Neuronal stem cell (in vitro differentiated cells): Measurements from ENCODE around the gene IVNS1ABP. TPM values are rescaled to one million over a fixed set of nuclear protein-coding genes. Genes with fewer than 3 reads are reported as not detected.
"Not testable (repeated sequence)": the region's sequence is repeated elsewhere in the genome, so short reads cannot be mapped to it uniquely, and the experiment has no call there.

Source experiments
- DNase-seq: peaks from one replicate; pipeline ENCODE4 v3.0.0-alpha.2; 2013; ENCODE audit warnings: low spot score
- H2AFZ ChIP-seq: one replicate; pipeline ENCODE4 v1.6.1; 2013; ENCODE audit warnings: mild to moderate bottlenecking, low read length, inconsistent platforms
- H2AK5ac ChIP-seq: 2 replicates; pipeline ENCODE4 v1.6.1; 2013; ENCODE audit warnings: low read depth, mild to moderate bottlenecking, inconsistent platforms, low read length, moderate library complexity, mixed read lengths
- H2BK120ac ChIP-seq: 2 replicates; pipeline ENCODE4 v1.6.1; 2013; ENCODE audit warnings: low read depth, mild to moderate bottlenecking, inconsistent platforms, low read length, moderate library complexity, mixed read lengths
- H2BK12ac ChIP-seq: one replicate; pipeline ENCODE4 v1.6.1; 2013; ENCODE audit warnings: low read length, inconsistent platforms
- H2BK15ac ChIP-seq: 2 replicates; pipeline ENCODE4 v1.6.1; 2013; ENCODE audit warnings: mild to moderate bottlenecking, low read length, inconsistent platforms, mixed read lengths
- H2BK5ac ChIP-seq: one replicate; pipeline ENCODE4 v1.6.1; 2013; ENCODE audit warnings: inconsistent platforms, mild to moderate bottlenecking, low read length, moderate library complexity
- H3K14ac ChIP-seq: one replicate; pipeline ENCODE4 v1.6.1; 2013; ENCODE audit warnings: low read length, inconsistent platforms
- H3K18ac ChIP-seq: 2 replicates; pipeline ENCODE4 v1.6.1; 2013; ENCODE audit warnings: low read length, inconsistent platforms
- H3K23ac ChIP-seq: 2 replicates; pipeline ENCODE4 v1.6.1; 2013; ENCODE audit warnings: low read depth, mild to moderate bottlenecking, mixed read lengths, low read length, inconsistent platforms; ENCODE audit not compliant: poor library complexity
- H3K27ac ChIP-seq: replicated peaks from 3 replicates; pipeline ENCODE4 v1.5.1; 2013; ENCODE audit warnings: low read length, inconsistent platforms
- H3K27me3 ChIP-seq, 3 experiments: 2 replicates each; pipeline ENCODE4 v1.6.1; 2013; ENCODE audit warnings: low read length in 3 of 3, mild to moderate bottlenecking in 2 of 3, inconsistent platforms in 1 of 3, low read depth in 1 of 3, mixed read lengths in 1 of 3, moderate library complexity in 1 of 3; ENCODE audit not compliant: control insufficient read depth in 3 of 3, insufficient read depth in 3 of 3
- H3K36me3 ChIP-seq, 2 donors: replicated peaks in 1 of 2; 2 replicates each; pipeline ENCODE4 v1.6.1; 2013; ENCODE audit warnings: low read length in 2 of 2; ENCODE audit not compliant: control insufficient read depth in 2 of 2, insufficient read depth in 2 of 2
- H3K4ac ChIP-seq: 2 replicates; pipeline ENCODE4 v1.6.1; 2013; ENCODE audit warnings: inconsistent platforms, mild to moderate bottlenecking, low read length, moderate library complexity
- H3K4me1 ChIP-seq, 2 donors: 1 replicate in 1 of 2; 2 replicates in 1 of 2; pipeline ENCODE4 v1.6.1; 2013; ENCODE audit warnings: low read length in 2 of 2, low read depth in 1 of 2; ENCODE audit not compliant: control insufficient read depth in 2 of 2, insufficient read depth in 1 of 2
- H3K4me2 ChIP-seq: one replicate; pipeline ENCODE4 v1.6.1; 2013; ENCODE audit warnings: mild to moderate bottlenecking, low read length, inconsistent platforms; ENCODE audit not compliant: insufficient read depth, poor library complexity, severe bottlenecking
- H3K4me3 ChIP-seq, 2 donors: 2 replicates each; pipeline ENCODE4 v1.5.1; 2013; ENCODE audit warnings: low read length in 2 of 2, mild to moderate bottlenecking in 2 of 2, inconsistent platforms in 1 of 2, moderate library complexity in 1 of 2
- H3K79me1 ChIP-seq: one replicate; pipeline ENCODE4 v1.6.1; 2013; ENCODE audit warnings: low read depth, mild to moderate bottlenecking, inconsistent platforms, low read length, moderate library complexity
- H3K9ac ChIP-seq: one replicate; pipeline ENCODE4 v1.6.1; 2013; ENCODE audit warnings: mild to moderate bottlenecking, low read depth, low read length, inconsistent platforms; ENCODE audit not compliant: poor library complexity
- H3K9me3 ChIP-seq, 2 donors: replicated peaks in 1 of 2; 2 replicates each; pipeline versions ENCODE3 to v1.6.1; 2013; ENCODE audit warnings: low read length in 2 of 2, mild to moderate bottlenecking in 2 of 2, inconsistent platforms in 1 of 2, low read depth in 1 of 2, mixed read lengths in 1 of 2, moderate library complexity in 1 of 2; ENCODE audit not compliant: control insufficient read depth in 2 of 2, insufficient read depth in 1 of 2
- H4K8ac ChIP-seq: one replicate; pipeline ENCODE4 v1.6.1; 2013; ENCODE audit warnings: low read depth, mild to moderate bottlenecking, inconsistent platforms, low read length, moderate library complexity
- H4K91ac ChIP-seq: one replicate; pipeline ENCODE4 v1.6.1; 2013; ENCODE audit warnings: low read length, low read depth, mild to moderate bottlenecking, inconsistent platforms; ENCODE audit not compliant: poor library complexity
- WGBS, 2 donors: extraction: QIAGEN DNeasy Blood & Tissue Kit; methylation state at CpG; one replicate each; pipeline ENCODE4 v1.1.7; 2013; ENCODE audit warnings: missing lambda C conversion rate in 2 of 2, mixed read lengths in 1 of 2; ENCODE audit not compliant: insufficient read length in 2 of 2, insufficient replicate concordance in 1 of 2; ENCODE audit errors: extremely low coverage in 2 of 2; 5-methylcytosine and 5-hydroxymethylcytosine counted together
- small RNA-seq: library from polyadenylated mRNA; stranded (forward); fragments of <200 nt; extraction: miRNeasy Mini kit (QIAGEN cat#:217004); gene quantifications from one replicate; pipeline ENCODE3, GENCODE V24; 2013; ENCODE audit not compliant: insufficient read depth

Gene IVNS1ABP

GRCh38 chr1:185251928-185252327 is 65.1 kb downstream of the IVNS1ABP start:
- not testable (repeated sequence) for H3K4me3 ChIP-seq, H2AK5ac ChIP-seq, H3K79me1 ChIP-seq, H3K4me2 ChIP-seq, H4K8ac ChIP-seq, H2AFZ ChIP-seq, H3K9ac ChIP-seq, H3K23ac ChIP-seq, H3K9me3 ChIP-seq, H3K27ac ChIP-seq, H2BK5ac ChIP-seq, H4K91ac ChIP-seq, H3K18ac ChIP-seq, H2BK12ac ChIP-seq, H3K14ac ChIP-seq, H3K4me1 ChIP-seq, H2BK15ac ChIP-seq, H3K4ac ChIP-seq, H2BK120ac ChIP-seq, DNase-seq, H3K36me3 ChIP-seq, H3K27me3 ChIP-seq
- WGBS, 2 donors, result no CpG with 5 or more reads among the region's 4 CpGs

GRCh38 chr1:185250063-185250462 is 67.0 kb downstream of the IVNS1ABP start:
- Histone ChIP-seq H3K14ac (no peak overlapping the region), H4K8ac (no peak overlapping the region), H2BK120ac (no peak overlapping the region), H3K9me3 (no peaks in the 10 kb centered on the region), H3K79me1 (peaks cover 2% of the 10 kb centered on the region), H2AFZ (no peak overlapping the region), H3K4me2 (no peak overlapping the region), H2BK15ac (no peak overlapping the region), H3K4me3 (no peak overlapping the region), H3K9ac (no peak overlapping the region), H2BK12ac (no peak overlapping the region), H3K27me3 (no peaks in the 10 kb centered on the region), H3K23ac (no peak overlapping the region), H3K18ac (no peak overlapping the region), H2BK5ac (no peak overlapping the region), H2AK5ac (no peak overlapping the region), H4K91ac (no peak overlapping the region), H3K4me1 (no peaks in the 10 kb centered on the region), H3K27ac (no peak overlapping the region), H3K4ac (no peak overlapping the region), H3K36me3 (no peaks in the 10 kb centered on the region)
- no CpG with 5 or more reads among the region's 4 CpGs for WGBS, 2 donors
- DNase-seq, result no peak

- no peak overlapping the region for H2AK5ac ChIP-seq
- no peak overlapping the region for H2BK12ac ChIP-seq
- no CpG with 5 or more reads among the region's 2 CpGs for WGBS, 2 donors
- H3K4me2 ChIP-seq, result no peak overlapping the region
- H3K9ac ChIP-seq, result no peak overlapping the region
- H3K4ac ChIP-seq, result no peak overlapping the region
- no peaks in the 10 kb centered on the region for H3K4me1 ChIP-seq
- H3K27me3 ChIP-seq, result no peaks in the 10 kb centered on the region
- no peak overlapping the region for H2AFZ ChIP-seq
- no peak overlapping the region for H2BK5ac ChIP-seq
- H3K23ac ChIP-seq, result no peak overlapping the region
- H4K8ac ChIP-seq, result no peak overlapping the region
- H4K91ac ChIP-seq, result no peak overlapping the region
- H2BK120ac ChIP-seq, result no peak overlapping the region
- no peaks in the 10 kb centered on the region for H3K36me3 ChIP-seq
- peaks cover 2% of the 10 kb centered on the region for H3K79me1 ChIP-seq
- H3K9me3 ChIP-seq, result no peaks in the 10 kb centered on the region
- no peak overlapping the region for H2BK15ac ChIP-seq
- no peak overlapping the region for H3K18ac ChIP-seq
- DNase-seq, result no peak
- no peak overlapping the region for H3K14ac ChIP-seq
- no peak overlapping the region for H3K27ac ChIP-seq
- no peak overlapping the region for H3K4me3 ChIP-seq
Observed at GRCh38 chr1:185249563-185249962, 67.5 kb downstream of the IVNS1ABP start.

Small RNA genes within 50 kb of the gene (small RNA-seq; reads per million reads assigned to genes)
- not detected for gene RF00019
